Osteocyte (in vitro differentiated cells): ENCODE measurements around the gene NINJ2. TPM values are rescaled to one million over a fixed set of nuclear protein-coding genes. Genes with fewer than 3 reads are reported as not detected.

Experiments
- DNase-seq: peaks from one replicate; pipeline ENCODE4 v3.0.0; 2021; ENCODE audit warnings: mixed read lengths; ENCODE audit not compliant: unreplicated experiment; ENCODE audit errors: extremely low spot score
- H3K27ac Mint-ChIP-seq: one replicate; pipeline ENCODE4 v1.8.0; 2021; ENCODE audit warnings: mild to moderate bottlenecking, mixed read lengths; ENCODE audit not compliant: unreplicated experiment
- H3K27me3 Mint-ChIP-seq: one replicate; pipeline ENCODE4 v1.8.0; 2021; ENCODE audit warnings: mixed read lengths; ENCODE audit not compliant: unreplicated experiment
- H3K36me3 Mint-ChIP-seq: one replicate; pipeline ENCODE4 v1.8.0; 2021; ENCODE audit warnings: mixed read lengths; ENCODE audit not compliant: unreplicated experiment
- H3K4me1 Mint-ChIP-seq: one replicate; pipeline ENCODE4 v1.8.0; 2021; ENCODE audit warnings: mixed read lengths; ENCODE audit not compliant: unreplicated experiment
- H3K4me3 Mint-ChIP-seq: one replicate; pipeline ENCODE4 v1.8.0; 2021; ENCODE audit warnings: mild to moderate bottlenecking, moderate library complexity, mixed read lengths; ENCODE audit not compliant: unreplicated experiment
- H3K9me3 Mint-ChIP-seq: one replicate; pipeline ENCODE4 v1.8.0; 2021; ENCODE audit warnings: mixed read lengths; ENCODE audit not compliant: unreplicated experiment
- CTCF ChIP-seq: fragments of 200-600 bp; sonication (generic); IDR thresholded peaks from 2 replicates; pipeline ENCODE4 v1.5.0; 2021; ENCODE audit warnings: antibody characterized with exemption, mild to moderate bottlenecking, moderate library complexity
- total RNA-seq: library from RNA; stranded (reverse); gene quantifications from 2 replicates; pipeline ENCODE4 v1.2.1, GENCODE V29; 2021

The NINJ2 gene
- total RNA-seq, 1 donor from 2014 or later: 2.3 TPM

DNA sequence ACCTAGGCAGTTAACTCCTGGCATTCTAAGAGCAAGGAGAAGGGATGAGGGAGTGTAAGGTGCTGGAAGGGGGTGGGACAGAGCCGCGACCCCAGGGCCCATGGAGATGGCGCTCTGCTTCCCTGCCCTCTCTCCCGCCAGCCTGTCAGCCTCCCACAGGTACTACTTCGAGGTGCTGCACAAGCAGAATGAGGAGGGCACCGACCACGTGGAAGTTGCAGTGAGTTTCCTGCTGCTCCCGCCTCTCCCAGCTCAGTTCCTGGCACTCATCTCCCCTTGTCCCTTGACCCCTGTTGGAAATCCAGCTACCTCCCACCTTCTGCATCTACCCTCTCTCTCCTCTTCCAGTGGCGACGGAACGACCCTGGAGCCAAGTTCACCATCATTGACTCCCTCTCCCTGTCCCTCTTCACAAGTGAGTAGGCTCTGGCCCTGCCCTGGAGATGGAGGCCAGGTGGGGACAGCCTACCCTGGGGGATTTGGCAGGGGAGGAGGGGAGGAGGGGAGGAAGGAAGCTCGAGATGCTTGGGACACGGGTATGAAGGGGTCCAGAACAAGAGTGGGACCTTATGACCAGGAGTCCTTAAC, 115.3 kb downstream of the NINJ2 start:
- Mint-ChIP-seq H3K27ac (no peak overlapping the region), H3K27me3 (peaks cover 44% of the 10 kb centered on the region), H3K4me1 (peaks cover 6% of the 10 kb centered on the region), H3K4me3 (no peak overlapping the region), H3K9me3 (no peaks in the 10 kb centered on the region), H3K36me3 (no peaks in the 10 kb centered on the region)
- no peak for TF ChIP-seq CTCF
- no peak for DNase-seq

- Mint-ChIP-seq H3K4me1 (peaks cover under 1% of the 10 kb centered on the region), H3K4me3 (no peak overlapping the region), H3K27ac (no peak overlapping the region), H3K9me3 (no peaks in the 10 kb centered on the region), H3K36me3 (no peaks in the 10 kb centered on the region), H3K27me3 (peaks cover 37% of the 10 kb centered on the region)
- peak; percentile 91 for DNase-seq
- peak; percentile 100 for TF ChIP-seq CTCF
Measured at GRCh38 chr12:546920-547845, 116.1 kb downstream of the NINJ2 start.

- H3K27ac Mint-ChIP-seq: no peak overlapping the region
- no peaks in the 10 kb centered on the region for H3K36me3 Mint-ChIP-seq
- H3K27me3 Mint-ChIP-seq: peaks cover 34% of the 10 kb centered on the region
- peaks cover 3% of the 10 kb centered on the region for H3K4me1 Mint-ChIP-seq
- no peak for TF ChIP-seq CTCF
- no peak for DNase-seq
- H3K9me3 Mint-ChIP-seq: no peaks in the 10 kb centered on the region
- no peak overlapping the region for H3K4me3 Mint-ChIP-seq
Measured at GRCh38 chr12:546265-546919, 116.9 kb downstream of the NINJ2 start.

GRCh38 chr12:545835-546234, 117.4 kb downstream of the NINJ2 start:
- Mint-ChIP-seq H3K9me3 (no peaks in the 10 kb centered on the region), H3K27me3 (peaks cover 30% of the 10 kb centered on the region), H3K27ac (no peak overlapping the region), H3K4me3 (no peak overlapping the region), H3K4me1 (peaks cover 3% of the 10 kb centered on the region), H3K36me3 (no peaks in the 10 kb centered on the region)
- no peak for TF ChIP-seq CTCF
- DNase-seq: no peak
